DOHH2 (cell line): ENCODE measurements around the gene ZNF839.

ENCODE experiments used
- EZH2phosphoT487 ChIP-seq: fragments of 200-600 bp; sonication (generic); IDR thresholded peaks from 2 replicates; pipeline ENCODE4 v1.6.1; 2017; ENCODE audit warnings: borderline replicate concordance, mild to moderate bottlenecking, antibody characterized with exemption, low read length, moderate library complexity, mixed read lengths
- TF ChIP-seq, protein P1 (sequence below): fragments of 200-600 bp; sonication (generic); IDR thresholded peaks from one replicate; pipeline ENCODE4 v1.5.1; 2014; ENCODE audit warnings: antibody characterized with exemption, mild to moderate bottlenecking, low read depth, low read length; ENCODE audit not compliant: poor library complexity, severe bottlenecking

- TF ChIP-seq, protein P1, sequence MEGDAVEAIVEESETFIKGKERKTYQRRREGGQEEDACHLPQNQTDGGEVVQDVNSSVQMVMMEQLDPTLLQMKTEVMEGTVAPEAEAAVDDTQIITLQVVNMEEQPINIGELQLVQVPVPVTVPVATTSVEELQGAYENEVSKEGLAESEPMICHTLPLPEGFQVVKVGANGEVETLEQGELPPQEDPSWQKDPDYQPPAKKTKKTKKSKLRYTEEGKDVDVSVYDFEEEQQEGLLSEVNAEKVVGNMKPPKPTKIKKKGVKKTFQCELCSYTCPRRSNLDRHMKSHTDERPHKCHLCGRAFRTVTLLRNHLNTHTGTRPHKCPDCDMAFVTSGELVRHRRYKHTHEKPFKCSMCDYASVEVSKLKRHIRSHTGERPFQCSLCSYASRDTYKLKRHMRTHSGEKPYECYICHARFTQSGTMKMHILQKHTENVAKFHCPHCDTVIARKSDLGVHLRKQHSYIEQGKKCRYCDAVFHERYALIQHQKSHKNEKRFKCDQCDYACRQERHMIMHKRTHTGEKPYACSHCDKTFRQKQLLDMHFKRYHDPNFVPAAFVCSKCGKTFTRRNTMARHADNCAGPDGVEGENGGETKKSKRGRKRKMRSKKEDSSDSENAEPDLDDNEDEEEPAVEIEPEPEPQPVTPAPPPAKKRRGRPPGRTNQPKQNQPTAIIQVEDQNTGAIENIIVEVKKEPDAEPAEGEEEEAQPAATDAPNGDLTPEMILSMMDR, result no peak
- TF ChIP-seq EZH2phosphoT487, result no peak
These were observed 4.4 kb upstream of the ZNF839 start for GRCh38 chr14:102315121-102315520.
